ENCODE data around the gene DUSP7.

The DUSP7 gene

GRCh38 chr3:52023860-52024764 is 32.3 kb downstream of the DUSP7 start:
- no peak for DNase-seq

- DNase-seq, result no peak
Observed at GRCh38 chr3:52023101-52023770, 33.1 kb downstream of the DUSP7 start.

- no peak for DNase-seq
Observed at GRCh38 chr3:52022323-52023100, 33.9 kb downstream of the DUSP7 start.

DNA sequence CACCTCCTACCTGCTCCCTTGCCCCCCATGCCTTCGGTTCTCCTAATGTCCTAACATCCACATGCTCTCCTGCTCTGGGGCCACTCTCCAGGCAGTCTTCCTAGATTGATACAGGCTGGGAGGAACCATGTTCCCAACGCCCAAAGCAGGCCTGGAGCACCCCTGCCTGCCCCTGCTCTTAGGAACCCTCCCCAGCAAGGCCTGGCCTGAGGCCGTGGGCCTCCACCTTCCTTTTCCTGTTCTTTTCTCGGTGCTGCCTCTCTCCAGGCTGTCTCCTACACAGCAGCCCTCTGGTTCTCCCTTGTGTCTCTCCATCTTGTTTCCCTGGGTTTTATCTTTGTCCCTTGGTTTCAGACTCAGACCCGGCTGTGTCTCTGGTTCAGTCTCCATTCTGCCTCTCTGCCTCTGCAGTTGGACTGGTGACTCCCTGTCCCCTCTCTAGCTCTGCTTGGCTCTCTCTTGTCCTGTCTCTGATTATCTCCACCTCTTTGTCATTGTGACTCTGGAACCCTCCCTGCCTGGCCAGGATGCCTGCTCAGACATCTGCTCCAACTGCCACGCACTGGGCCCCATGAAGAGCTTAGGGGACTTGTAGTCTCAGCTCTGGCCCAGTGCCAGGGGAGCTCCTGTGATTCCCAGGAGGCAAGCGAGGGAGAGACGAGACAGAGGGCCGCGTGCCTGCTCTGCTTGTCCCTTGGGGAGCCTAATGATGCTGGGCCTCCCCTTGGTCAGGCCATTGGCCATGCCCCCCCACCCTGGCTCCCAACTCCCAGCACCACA is 34.7 kb downstream of the DUSP7 start:
- peak; percentile 2 for DNase-seq

DNA sequence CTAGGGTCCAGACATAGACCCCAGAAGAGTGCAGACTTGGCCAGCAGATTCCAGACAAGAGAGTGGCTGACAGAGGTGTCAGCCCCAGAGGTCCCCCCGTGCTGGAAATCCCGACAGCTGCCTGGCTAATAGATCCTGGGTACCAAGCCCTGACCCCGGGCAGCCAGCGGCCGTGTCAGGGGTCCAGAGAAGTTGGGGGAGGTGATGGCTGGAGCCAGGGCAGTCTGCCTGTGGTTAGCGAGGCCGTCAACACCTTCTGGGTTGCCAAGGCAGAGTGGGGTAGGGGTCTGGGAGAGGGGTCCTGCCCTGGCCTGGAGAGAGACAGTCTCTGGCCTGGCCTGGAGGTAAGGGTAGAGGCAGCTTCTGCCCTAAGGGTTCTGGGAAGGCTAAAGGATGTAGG is 35.6 kb downstream of the DUSP7 start:
- no peak for DNase-seq

GRCh38 chr3:52019352-52020080 is 36.9 kb downstream of the DUSP7 start:
- DNase-seq, result no peak

DNA sequence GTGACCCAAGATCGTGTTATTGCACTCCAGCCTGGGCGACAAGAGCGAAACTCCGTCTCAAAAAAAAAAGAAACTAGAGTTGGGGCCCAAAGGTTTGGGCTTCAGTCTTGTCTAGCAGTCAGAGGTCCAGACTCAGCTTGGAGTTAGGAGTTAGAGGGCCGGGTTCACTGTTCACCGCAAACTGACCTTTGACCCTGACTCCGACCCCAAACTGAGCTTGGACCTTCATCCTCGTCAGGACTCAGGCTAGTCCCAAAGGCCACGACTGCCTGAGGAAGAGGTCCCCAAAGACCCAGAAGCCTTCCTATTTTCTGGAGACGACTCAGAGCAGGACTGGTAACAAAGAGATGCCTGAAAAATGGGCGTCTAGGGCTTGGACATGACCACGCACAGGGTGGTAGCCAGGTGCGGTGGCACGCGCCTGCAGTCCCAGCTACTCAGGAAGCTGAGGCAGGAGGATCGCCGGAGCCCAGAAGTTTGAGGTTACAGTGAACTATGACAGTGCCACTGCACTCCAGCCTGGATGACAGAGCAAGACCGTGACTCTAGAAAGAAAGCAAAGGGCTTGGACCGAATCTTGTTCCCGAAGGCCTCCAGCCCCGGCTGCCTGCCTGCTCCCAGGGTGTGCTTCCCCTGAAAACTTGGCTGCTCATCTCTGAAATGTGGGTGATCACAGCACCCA is 37.9 kb downstream of the DUSP7 start:
- no peak for DNase-seq

- no peak for DNase-seq
Observed at GRCh38 chr3:52017586-52017985, 38.8 kb downstream of the DUSP7 start.

DNA sequence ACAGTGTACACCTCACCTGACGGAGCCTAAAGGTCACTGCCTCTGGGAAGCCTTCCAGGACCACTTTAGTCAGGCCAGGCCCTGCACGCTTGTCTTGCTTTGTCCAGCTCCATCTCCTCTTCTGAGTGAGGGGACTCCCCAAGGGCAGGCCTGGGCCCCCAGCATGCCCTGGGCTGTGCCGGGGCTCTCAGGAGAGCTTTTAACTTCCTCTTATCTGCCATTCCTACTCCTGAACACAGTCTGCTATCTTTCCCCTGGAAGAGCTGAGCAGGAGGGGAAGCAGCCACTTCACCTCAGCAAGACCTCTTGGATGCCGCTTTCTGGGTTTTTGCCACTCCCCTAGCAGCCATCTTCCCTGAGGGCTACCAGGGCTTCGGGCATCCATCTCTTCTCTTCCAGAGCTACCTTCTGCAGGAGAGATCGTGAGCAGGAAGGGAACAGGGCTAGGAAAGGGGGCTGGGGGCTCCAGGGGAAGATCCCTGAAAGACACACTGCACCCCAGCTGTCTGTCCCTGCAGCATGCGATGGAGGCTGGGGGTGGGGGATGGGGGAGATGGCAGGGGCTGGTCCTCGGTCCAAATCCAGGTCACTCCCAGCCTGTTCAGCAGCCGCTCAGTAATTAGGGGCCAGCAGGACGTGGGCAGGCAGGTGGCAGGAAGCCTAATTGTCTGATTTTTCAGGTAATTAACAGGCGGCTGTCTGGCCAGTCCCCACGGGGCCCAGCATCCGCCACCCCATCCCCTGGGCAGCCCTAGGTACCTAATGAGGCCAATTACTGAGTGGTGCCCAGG is 40.7 kb downstream of the DUSP7 start:
- no peak for DNase-seq

- DNase-seq, result no peak
Observed at GRCh38 chr3:52014613-52015012, 41.8 kb downstream of the DUSP7 start.

DNA sequence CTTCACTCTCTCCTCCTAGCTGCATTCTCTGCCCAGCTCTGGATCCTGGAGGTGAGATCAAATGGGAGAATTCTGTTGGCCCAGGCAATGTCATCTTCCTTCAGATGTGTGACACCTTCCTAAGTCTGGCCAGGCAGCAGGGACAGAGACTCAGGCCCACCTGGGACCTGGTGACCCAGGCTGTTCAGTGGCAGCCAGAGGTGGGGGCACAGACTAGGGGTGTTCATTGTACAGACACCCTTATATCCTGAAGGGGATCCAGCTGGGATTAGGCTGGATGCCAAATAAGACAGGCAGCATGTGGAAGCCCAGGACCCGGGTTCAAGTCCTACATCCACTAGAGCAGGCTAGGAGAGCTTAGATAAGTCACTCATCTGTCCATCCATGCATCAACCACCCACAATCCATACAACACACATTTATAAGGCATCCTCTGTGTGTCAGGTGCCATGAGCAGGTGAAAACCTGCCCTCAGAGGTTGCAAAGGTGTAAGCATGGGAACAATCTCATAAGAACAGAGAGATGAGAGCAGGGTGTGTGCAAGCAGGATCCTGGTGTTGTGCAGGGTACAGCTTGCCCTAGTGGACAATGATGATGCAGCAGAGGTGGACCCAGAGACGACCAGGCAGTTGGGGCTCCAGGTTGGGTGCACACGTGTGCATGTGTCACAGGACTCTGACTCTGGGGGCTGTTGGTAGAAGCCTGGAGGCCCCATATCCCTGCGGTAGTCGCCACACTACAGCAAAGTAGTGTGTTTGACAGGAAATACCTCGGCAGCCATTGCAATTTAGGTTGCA is 42.4 kb downstream of the DUSP7 start:
- DNase-seq, result no peak

GRCh38 chr3:52012699-52013098 is 43.7 kb downstream of the DUSP7 start:
- no peak for DNase-seq

GRCh38 chr3:52010431-52010830 is 45.9 kb downstream of the DUSP7 start:
- no peak for DNase-seq

DNA sequence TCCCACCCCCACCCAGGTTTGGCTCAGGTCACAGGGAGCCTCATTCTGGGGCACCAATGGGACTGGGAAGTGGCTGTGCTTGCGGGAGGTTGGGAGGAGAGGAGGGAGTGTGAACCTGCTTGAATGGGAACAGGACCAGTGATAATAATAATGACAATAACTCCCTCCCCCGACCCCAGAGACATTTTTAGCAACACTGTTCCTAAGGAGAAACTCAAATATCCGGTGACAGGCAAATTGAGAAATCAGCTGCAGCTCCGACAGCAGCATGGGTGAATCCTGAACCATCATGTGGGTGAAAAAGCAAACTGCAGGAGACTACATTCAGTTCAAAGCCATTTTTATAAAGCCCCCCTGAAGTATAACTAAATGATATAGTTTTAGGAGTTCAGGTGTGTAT is 49.1 kb downstream of the DUSP7 start:
- no peak for DNase-seq

- DNase-seq, result no peak
Observed at GRCh38 chr3:52006820-52007133, 49.6 kb downstream of the DUSP7 start.

DNA sequence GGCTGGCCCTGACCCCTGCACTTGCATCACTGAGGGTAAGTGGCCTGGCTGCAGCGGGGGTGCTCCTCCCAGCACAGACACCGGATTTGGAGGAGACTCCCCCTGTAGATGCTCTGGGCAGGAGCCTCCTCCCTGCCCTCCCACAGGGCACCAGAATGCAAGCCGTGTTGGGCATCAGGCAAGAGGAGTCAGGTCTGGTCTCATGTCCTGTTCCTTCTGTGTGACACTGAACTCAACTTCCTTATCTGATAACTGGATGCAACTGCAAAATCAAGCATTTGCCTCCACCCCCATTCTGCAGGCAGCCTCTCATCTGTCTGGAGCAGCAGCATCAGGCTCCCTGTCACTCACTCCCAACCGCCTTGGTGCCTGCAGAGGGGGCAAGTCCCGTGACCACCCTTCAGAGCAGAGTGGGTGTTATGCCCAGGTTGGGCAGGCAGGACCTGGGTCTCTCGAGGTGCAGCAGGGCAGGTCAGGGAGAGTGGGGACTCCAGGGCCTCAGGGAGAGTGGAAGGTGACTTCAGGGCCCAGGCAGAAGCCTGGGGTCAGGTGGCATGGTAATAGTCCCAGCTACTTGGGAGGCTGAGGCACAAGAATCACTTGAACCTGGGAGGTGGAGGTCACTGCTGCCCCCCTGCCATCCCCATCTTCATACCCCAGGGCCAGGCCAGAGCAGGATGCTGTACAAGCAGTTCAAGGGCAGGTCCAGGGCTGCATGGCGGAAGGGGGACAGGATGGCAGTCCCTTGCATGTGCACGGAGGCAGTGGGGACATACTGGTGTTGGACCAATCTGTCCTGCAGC is 50.2 kb downstream of the DUSP7 start:
- DNase-seq, result no peak

DNA sequence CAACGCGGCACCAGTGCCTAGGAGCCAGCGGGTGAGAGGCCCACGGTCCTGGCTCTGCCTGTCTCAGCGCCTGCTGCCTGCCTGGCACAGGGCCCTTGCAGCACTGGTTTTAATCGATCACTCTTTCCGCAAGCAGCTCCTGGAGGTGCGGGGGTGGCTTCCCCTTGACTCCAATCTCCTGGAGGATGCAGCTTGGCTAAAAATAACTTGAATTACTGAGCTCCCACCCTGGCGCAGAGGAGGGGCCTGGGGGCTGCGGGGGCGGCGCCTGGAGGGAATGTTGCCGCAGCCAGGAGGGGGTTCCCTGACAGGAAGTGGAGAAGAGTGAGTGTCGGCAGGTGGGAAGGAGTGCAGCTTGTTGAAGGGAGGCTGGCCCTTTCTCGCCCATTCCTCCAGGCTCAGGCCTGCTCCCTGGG is 50.8 kb downstream of the DUSP7 start:
- peak; percentile 42 for DNase-seq

DNA sequence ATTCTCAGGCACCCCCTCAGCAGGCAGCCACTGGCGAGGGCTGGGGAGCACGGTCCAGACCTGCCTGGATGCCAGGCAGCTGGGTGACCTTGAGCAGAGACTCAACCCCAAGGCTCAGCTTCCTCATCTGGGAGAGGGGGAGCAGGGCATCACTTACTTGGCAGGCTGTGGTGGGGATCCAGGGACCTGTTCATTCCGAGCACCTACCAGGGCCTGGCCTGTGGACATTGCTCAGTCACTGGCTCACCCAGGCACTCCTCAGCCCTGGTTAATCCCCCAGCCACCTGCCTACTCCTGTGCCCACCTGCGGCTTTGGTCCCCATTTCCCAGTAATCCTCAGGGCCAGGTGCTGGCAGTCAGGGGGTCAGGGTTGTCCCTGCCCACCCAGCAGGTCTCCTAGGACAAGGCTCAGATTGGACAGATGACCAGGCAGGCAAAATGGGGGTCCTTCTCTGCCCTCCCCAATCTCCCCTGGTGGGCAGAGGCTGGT is 51.4 kb downstream of the DUSP7 start:
- DNase-seq, result no peak

Data from DMS79 treated with DMSO at 0.1 percent for 48 hours (cell line).